Natural killer cell (primary cell): ENCODE results near the gene RAPGEF2. TPM values are rescaled to one million over a fixed set of nuclear protein-coding genes. Genes with fewer than 3 reads are reported as not detected.

Experiments used
- ATAC-seq, 3 donors: fragments of 150-1000 bp in 2 of 3; fragments of 200-7000 bp in 1 of 3; cut with Tn5 transposase; 1 replicate in 1 of 3; 2 replicates in 2 of 3; pipeline ENCODE4 v1.10.0; 2021; ENCODE audit warnings: mild to moderate bottlenecking in 2 of 3, moderate library complexity in 2 of 3
- DNase-seq, 2 donors: peaks; one replicate each; pipeline versions ENCODE4 v3.0.0 to v3.0.0-alpha.2; 2013 to 2021; ENCODE audit warnings: mixed read lengths in 1 of 2
- H3K27ac ChIP-seq: one replicate; pipeline ENCODE4 v1.5.1; 2013; ENCODE audit warnings: mild to moderate bottlenecking, low read length
- H3K27me3 ChIP-seq: one replicate; pipeline ENCODE4 v1.6.1; 2013; ENCODE audit warnings: low read length; ENCODE audit not compliant: control insufficient read depth, insufficient read depth
- H3K36me3 ChIP-seq: one replicate; pipeline ENCODE4 v1.6.1; 2013; ENCODE audit warnings: low read length; ENCODE audit not compliant: control insufficient read depth, insufficient read depth
- H3K4me1 ChIP-seq: one replicate; pipeline ENCODE4 v1.6.1; 2013; ENCODE audit warnings: low read length; ENCODE audit not compliant: control insufficient read depth, insufficient read depth
- H3K4me3 ChIP-seq: one replicate; pipeline ENCODE4 v1.5.1; 2013; ENCODE audit warnings: low read length
- H3K9me3 ChIP-seq: one replicate; pipeline ENCODE4 v1.6.1; 2013; ENCODE audit warnings: low read length; ENCODE audit not compliant: control insufficient read depth, insufficient read depth
- H3K27ac Mint-ChIP-seq, 2 donors: one replicate each; pipeline ENCODE4 v1.8.0; 2022; ENCODE audit warnings: mild to moderate bottlenecking in 2 of 2, mixed read lengths in 2 of 2, moderate library complexity in 1 of 2
- H3K27me3 Mint-ChIP-seq, 2 donors: one replicate each; pipeline ENCODE4 v1.8.0; 2022; ENCODE audit warnings: low read depth in 2 of 2, mixed read lengths in 2 of 2
- H3K36me3 Mint-ChIP-seq: one replicate; pipeline ENCODE4 v1.8.0; 2022; ENCODE audit warnings: mixed read lengths
- H3K4me1 Mint-ChIP-seq, 2 donors: one replicate each; pipeline ENCODE4 v1.8.0; 2022; ENCODE audit warnings: mixed read lengths in 2 of 2
- H3K4me3 Mint-ChIP-seq: one replicate; pipeline ENCODE4 v1.8.0; 2022; ENCODE audit warnings: mild to moderate bottlenecking, moderate library complexity, mixed read lengths
- H3K9me3 Mint-ChIP-seq, 2 donors: one replicate each; pipeline ENCODE4 v1.8.0; 2022; ENCODE audit warnings: mixed read lengths in 2 of 2
- CTCF ChIP-seq: fragments of 200-600 bp; IDR thresholded peaks from one replicate; pipeline ENCODE4 v1.8.0; 2022; ENCODE audit warnings: antibody characterized with exemption
- WGBS: methylation state at CpG from one replicate; pipeline ENCODE4 v1.1.7; 2013; ENCODE audit warnings: missing lambda C conversion rate; ENCODE audit not compliant: insufficient coverage; 5-methylcytosine and 5-hydroxymethylcytosine counted together
- intact Hi-C: fragments of 100-400 bp; cut with micrococcal nuclease; formaldehyde crosslinking; loops from one replicate; pipeline ENCODE4 v1.14.2; 2022
- total RNA-seq, 4 donors: library from RNA; stranded (reverse); fragments of 120-200 nt in 1 of 4; gene quantifications; one replicate each; pipeline versions ENCODE4 v1.2.3 to v1.2.4, GENCODE V29; 2013 to 2022

The RAPGEF2 gene
- total RNA-seq, 3 donors from 2014 or later (not counting 1 experiment from before 2014, with no cell fraction given) = 21.9 to 55.6 (median 27.6) TPM

GRCh38 chr4:159266981-159267868 is 164.3 kb downstream of the RAPGEF2 start:
- Mint-ChIP-seq H3K4me3 (no peak overlapping the region), H3K4me1 (peaks cover 0 to 5% of the 10 kb centered on the region in 2 donors), H3K9me3 (no peaks in the 10 kb centered on the region), H3K27ac (no peak overlapping the region), H3K27me3 (no peaks in the 10 kb centered on the region), H3K36me3 (no peaks in the 10 kb centered on the region)
- H3K4me1 ChIP-seq = no peaks in the 10 kb centered on the region
- DNase-seq = no peak
- peak; percentile 49 to 73 (median 59) for ATAC-seq
- no peak overlapping the region for H3K4me3 ChIP-seq
- H3K36me3 ChIP-seq = no peaks in the 10 kb centered on the region
- no peaks in the 10 kb centered on the region for H3K9me3 ChIP-seq
- H3K27me3 ChIP-seq = no peaks in the 10 kb centered on the region
- WGBS = 50% methylated on average over 3 of the region's 5 CpGs
- no peak overlapping the region for H3K27ac ChIP-seq
- intact Hi-C loops = no loop called here
- no peak for TF ChIP-seq CTCF

- H3K9me3 Mint-ChIP-seq = no peaks in the 10 kb centered on the region
- peaks cover 0 to 5% of the 10 kb centered on the region in 2 donors for H3K4me1 Mint-ChIP-seq
- H3K36me3 Mint-ChIP-seq = no peaks in the 10 kb centered on the region
- Histone ChIP-seq H3K36me3 (no peaks in the 10 kb centered on the region), H3K9me3 (no peaks in the 10 kb centered on the region), H3K27ac (no peak overlapping the region), H3K4me3 (no peak overlapping the region), H3K27me3 (no peaks in the 10 kb centered on the region), H3K4me1 (no peaks in the 10 kb centered on the region)
- no peak for DNase-seq
- intact Hi-C loops = no loop called here
- WGBS = 88% methylated on average over 4 of the region's 5 CpGs
- ATAC-seq = no peak
- H3K27me3 Mint-ChIP-seq = no peaks in the 10 kb centered on the region
- H3K27ac Mint-ChIP-seq = no peak overlapping the region
- no peak for TF ChIP-seq CTCF
- no peak overlapping the region for H3K4me3 Mint-ChIP-seq
Measured at GRCh38 chr4:159267869-159268285, 165.0 kb downstream of the RAPGEF2 start.

- Mint-ChIP-seq H3K9me3 (no peaks in the 10 kb centered on the region), H3K27ac (no peak overlapping the region), H3K36me3 (no peaks in the 10 kb centered on the region), H3K4me3 (no peak overlapping the region), H3K27me3 (no peaks in the 10 kb centered on the region), H3K4me1 (peaks cover 0 to 5% of the 10 kb centered on the region in 2 donors)
- Histone ChIP-seq H3K9me3 (no peaks in the 10 kb centered on the region), H3K27ac (no peak overlapping the region), H3K4me3 (no peak overlapping the region), H3K4me1 (no peaks in the 10 kb centered on the region), H3K36me3 (no peaks in the 10 kb centered on the region), H3K27me3 (no peaks in the 10 kb centered on the region)
- TF ChIP-seq CTCF = no peak
- 80% methylated on average over 1 of the region's 4 CpGs for WGBS
- no peak for DNase-seq
- no peak for ATAC-seq
- intact Hi-C loops = no loop called here
Measured at GRCh38 chr4:159268607-159269006, 165.7 kb downstream of the RAPGEF2 start.
